Measurements from ENCODE around the gene TNNT2. TPM values are rescaled to one million over a fixed set of nuclear protein-coding genes. Genes with fewer than 3 reads are reported as not detected.

TNNT2 gene
- total RNA-seq, 2 experiments from 2014 or later: not detected

- H3K27me3 Mint-ChIP-seq: peaks cover 10% of the 10 kb centered on the region
- no peak overlapping the region for H3K4me3 Mint-ChIP-seq
- DNase-seq (no peak), ATAC-seq (no peak)
- no peaks in the 10 kb centered on the region for H3K4me1 Mint-ChIP-seq
- no peak overlapping the region for H3K27ac Mint-ChIP-seq
- CTCF ChIA-PET: no interaction called here
- no peaks in the 10 kb centered on the region for H3K36me3 Mint-ChIP-seq
- H3K9me3 Mint-ChIP-seq (ENCODE audit: low read depth): no peaks in the 10 kb centered on the region
Measured at GRCh38 chr1:201354901-201355295, 22.6 kb downstream of the TNNT2 start.

- no peaks in the 10 kb centered on the region for H3K4me1 Mint-ChIP-seq
- CTCF ChIA-PET: interaction anchor here (1.0 kb wide), 1 partner anchor 100 kb away, joined by 3 read pairs; no protein-coding TSS in a partner anchor
- H3K27me3 Mint-ChIP-seq: peaks cover 13% of the 10 kb centered on the region
- ATAC-seq (no peak), DNase-seq (no peak)
- no peak overlapping the region for H3K27ac Mint-ChIP-seq
- H3K9me3 Mint-ChIP-seq (ENCODE audit: low read depth): no peaks in the 10 kb centered on the region
- H3K36me3 Mint-ChIP-seq: no peaks in the 10 kb centered on the region
- no peak overlapping the region for H3K4me3 Mint-ChIP-seq
Measured at GRCh38 chr1:201354151-201354900, 23.2 kb downstream of the TNNT2 start.

GRCh38 chr1:201353186-201353940 is 24.1 kb downstream of the TNNT2 start:
- Mint-ChIP-seq H3K27me3 (peaks cover 15% of the 10 kb centered on the region), H3K9me3 (ENCODE audit: low read depth) (no peaks in the 10 kb centered on the region), H3K27ac (no peak overlapping the region), H3K4me3 (no peak overlapping the region), H3K36me3 (no peaks in the 10 kb centered on the region), H3K4me1 (no peaks in the 10 kb centered on the region)
- DNase-seq: no peak
- no peak for ATAC-seq
- CTCF ChIA-PET: interaction anchor here (1.0 kb wide), 1 partner anchor 99 kb away, joined by 3 read pairs; no protein-coding TSS in a partner anchor

- no peaks in the 10 kb centered on the region for H3K9me3 Mint-ChIP-seq (ENCODE audit: low read depth)
- H3K27ac Mint-ChIP-seq: no peak overlapping the region
- ATAC-seq: no peak
- CTCF ChIA-PET: no interaction called here
- no peaks in the 10 kb centered on the region for H3K36me3 Mint-ChIP-seq
- peaks cover 25% of the 10 kb centered on the region for H3K27me3 Mint-ChIP-seq
- DNase-seq: no peak
- H3K4me3 Mint-ChIP-seq: no peak overlapping the region
- no peaks in the 10 kb centered on the region for H3K4me1 Mint-ChIP-seq
Measured at GRCh38 chr1:201351617-201352016, 25.9 kb downstream of the TNNT2 start.

- Mint-ChIP-seq H3K27ac (no peak overlapping the region), H3K36me3 (no peaks in the 10 kb centered on the region), H3K4me3 (no peak overlapping the region), H3K27me3 (peaks cover 25% of the 10 kb centered on the region), H3K4me1 (no peaks in the 10 kb centered on the region), H3K9me3 (ENCODE audit: low read depth) (no peaks in the 10 kb centered on the region)
- DNase-seq (no peak), ATAC-seq (no peak)
- CTCF ChIA-PET: no interaction called here
Measured at GRCh38 chr1:201350884-201351283, 26.6 kb downstream of the TNNT2 start.

- Mint-ChIP-seq H3K9me3 (ENCODE audit: low read depth) (no peaks in the 10 kb centered on the region), H3K36me3 (no peaks in the 10 kb centered on the region), H3K27me3 (peaks cover 27% of the 10 kb centered on the region), H3K4me1 (no peaks in the 10 kb centered on the region), H3K27ac (no peak overlapping the region), H3K4me3 (no peak overlapping the region)
- DNase-seq (no peak), ATAC-seq (no peak)
- CTCF ChIA-PET: no interaction called here
Measured at GRCh38 chr1:201350361-201350725, 27.1 kb downstream of the TNNT2 start.

- no peak overlapping the region for H3K4me3 Mint-ChIP-seq
- H3K4me1 Mint-ChIP-seq: no peaks in the 10 kb centered on the region
- DNase-seq: no peak
- no peak for ATAC-seq
- H3K36me3 Mint-ChIP-seq: no peaks in the 10 kb centered on the region
- peaks cover 31% of the 10 kb centered on the region for H3K27me3 Mint-ChIP-seq
- CTCF ChIA-PET: no interaction called here
- H3K27ac Mint-ChIP-seq: no peak overlapping the region
- H3K9me3 Mint-ChIP-seq (ENCODE audit: low read depth): no peaks in the 10 kb centered on the region
Measured at GRCh38 chr1:201349092-201349491, 28.4 kb downstream of the TNNT2 start.

- H3K27ac Mint-ChIP-seq: no peak overlapping the region
- CTCF ChIA-PET: interaction anchor here (0.6 to 1.8 kb wide), 5 partner anchors 11 to 1201 kb away, joined by 3 to 9 read pairs (median 3); no protein-coding TSS in a partner anchor
- H3K27me3 Mint-ChIP-seq: peaks cover 28% of the 10 kb centered on the region
- no peaks in the 10 kb centered on the region for H3K9me3 Mint-ChIP-seq (ENCODE audit: low read depth)
- peak; percentile 68 for ATAC-seq
- no peaks in the 10 kb centered on the region for H3K36me3 Mint-ChIP-seq
- no peak overlapping the region for H3K4me3 Mint-ChIP-seq
- peak; percentile 47 for DNase-seq
- H3K4me1 Mint-ChIP-seq: no peaks in the 10 kb centered on the region
Measured at GRCh38 chr1:201348211-201348566, 29.3 kb downstream of the TNNT2 start.

- Mint-ChIP-seq H3K27me3 (peaks cover 28% of the 10 kb centered on the region), H3K27ac (no peak overlapping the region), H3K9me3 (ENCODE audit: low read depth) (no peaks in the 10 kb centered on the region), H3K4me1 (no peaks in the 10 kb centered on the region), H3K36me3 (no peaks in the 10 kb centered on the region), H3K4me3 (no peak overlapping the region)
- no peak for DNase-seq
- CTCF ChIA-PET: interaction anchor here (0.6 to 1.8 kb wide), 5 partner anchors 12 to 1201 kb away, joined by 3 to 9 read pairs (median 3); no protein-coding TSS in a partner anchor
- no peak for ATAC-seq
Measured at GRCh38 chr1:201347498-201348210, 29.8 kb downstream of the TNNT2 start.

GRCh38 chr1:201346987-201347386 is 30.5 kb downstream of the TNNT2 start:
- Mint-ChIP-seq H3K4me3 (no peak overlapping the region), H3K27ac (no peak overlapping the region), H3K27me3 (peaks cover 25% of the 10 kb centered on the region), H3K36me3 (no peaks in the 10 kb centered on the region), H3K9me3 (ENCODE audit: low read depth) (no peaks in the 10 kb centered on the region), H3K4me1 (no peaks in the 10 kb centered on the region)
- DNase-seq (no peak), ATAC-seq (no peak)
- CTCF ChIA-PET: interaction anchor here (0.8 to 1.8 kb wide), 3 partner anchors 9 to 93 kb away, joined by 3 to 9 read pairs (median 3); no protein-coding TSS in a partner anchor

- Mint-ChIP-seq H3K9me3 (ENCODE audit: low read depth) (peaks cover under 1% of the 10 kb centered on the region), H3K4me3 (no peak overlapping the region), H3K27me3 (peaks cover 25% of the 10 kb centered on the region), H3K27ac (no peak overlapping the region), H3K36me3 (no peaks in the 10 kb centered on the region), H3K4me1 (no peaks in the 10 kb centered on the region)
- no peak for ATAC-seq
- CTCF ChIA-PET: interaction anchor here (0.8 to 1.8 kb wide), 3 partner anchors 10 to 92 kb away, joined by 3 to 9 read pairs (median 3); no protein-coding TSS in a partner anchor
- DNase-seq: no peak
Measured at GRCh38 chr1:201346337-201346939, 31.0 kb downstream of the TNNT2 start.

GRCh38 chr1:201345081-201345355 is 32.5 kb downstream of the TNNT2 start:
- Mint-ChIP-seq H3K27me3 (peaks cover 36% of the 10 kb centered on the region), H3K9me3 (ENCODE audit: low read depth) (peaks cover 5% of the 10 kb centered on the region), H3K27ac (no peak overlapping the region), H3K4me3 (no peak overlapping the region), H3K36me3 (no peaks in the 10 kb centered on the region), H3K4me1 (no peaks in the 10 kb centered on the region)
- DNase-seq: no peak
- CTCF ChIA-PET: no interaction called here
- ATAC-seq: no peak
